C4-2B (cell line): ENCODE data around the gene NAV2.

Source experiments
- H3K27ac ChIP-seq: fragments of 450-650 bp; 2 replicates; pipeline ENCODE4 v1.5.1; 2017
- ZFX ChIP-seq: fragments of 450-650 bp; IDR thresholded peaks from 2 replicates; pipeline ENCODE4 v1.6.1; 2017
- TF ChIP-seq, protein P1 (sequence below): fragments of 450-650 bp; conservative IDR thresholded peaks from 2 replicates; pipeline ENCODE4 v1.5.1; 2017; ENCODE audit warnings: mild to moderate bottlenecking

The NAV2 gene

GRCh38 chr11:19766810-19767209 lies 54.2 kb downstream of the NAV2 start:
- TF ChIP-seq, protein P1, sequence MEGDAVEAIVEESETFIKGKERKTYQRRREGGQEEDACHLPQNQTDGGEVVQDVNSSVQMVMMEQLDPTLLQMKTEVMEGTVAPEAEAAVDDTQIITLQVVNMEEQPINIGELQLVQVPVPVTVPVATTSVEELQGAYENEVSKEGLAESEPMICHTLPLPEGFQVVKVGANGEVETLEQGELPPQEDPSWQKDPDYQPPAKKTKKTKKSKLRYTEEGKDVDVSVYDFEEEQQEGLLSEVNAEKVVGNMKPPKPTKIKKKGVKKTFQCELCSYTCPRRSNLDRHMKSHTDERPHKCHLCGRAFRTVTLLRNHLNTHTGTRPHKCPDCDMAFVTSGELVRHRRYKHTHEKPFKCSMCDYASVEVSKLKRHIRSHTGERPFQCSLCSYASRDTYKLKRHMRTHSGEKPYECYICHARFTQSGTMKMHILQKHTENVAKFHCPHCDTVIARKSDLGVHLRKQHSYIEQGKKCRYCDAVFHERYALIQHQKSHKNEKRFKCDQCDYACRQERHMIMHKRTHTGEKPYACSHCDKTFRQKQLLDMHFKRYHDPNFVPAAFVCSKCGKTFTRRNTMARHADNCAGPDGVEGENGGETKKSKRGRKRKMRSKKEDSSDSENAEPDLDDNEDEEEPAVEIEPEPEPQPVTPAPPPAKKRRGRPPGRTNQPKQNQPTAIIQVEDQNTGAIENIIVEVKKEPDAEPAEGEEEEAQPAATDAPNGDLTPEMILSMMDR: no peak
- TF ChIP-seq ZFX: no peak
- H3K27ac ChIP-seq: no peak overlapping the region

DNA sequence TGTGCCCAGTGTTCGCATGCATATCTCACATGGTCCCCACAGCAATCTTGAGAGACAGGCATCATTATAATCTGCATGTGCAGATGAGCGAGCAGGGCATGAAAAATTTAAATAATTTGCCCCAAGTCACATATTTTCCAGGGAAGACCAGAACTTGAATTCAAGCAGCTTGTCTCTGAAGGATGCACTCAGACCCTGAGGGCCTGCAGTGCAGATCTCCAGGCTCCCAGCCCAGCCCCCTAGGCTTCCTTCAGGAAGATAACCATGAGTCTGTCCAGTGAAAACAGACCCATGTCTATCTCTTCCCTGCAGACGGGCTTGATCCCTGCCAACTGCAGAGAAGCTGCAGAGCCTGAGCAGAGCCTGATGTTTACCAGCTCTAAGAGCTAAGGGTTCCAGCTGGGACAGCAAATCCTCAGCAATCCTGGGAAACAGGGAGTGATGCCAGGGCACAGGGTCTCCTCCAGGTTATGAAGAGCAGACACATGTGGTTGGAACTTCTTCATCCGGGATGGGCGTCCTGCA lies 55.1 kb downstream of the NAV2 start:
- no peak overlapping the region for H3K27ac ChIP-seq
- TF ChIP-seq, protein P1: no peak
- no peak for TF ChIP-seq ZFX

DNA sequence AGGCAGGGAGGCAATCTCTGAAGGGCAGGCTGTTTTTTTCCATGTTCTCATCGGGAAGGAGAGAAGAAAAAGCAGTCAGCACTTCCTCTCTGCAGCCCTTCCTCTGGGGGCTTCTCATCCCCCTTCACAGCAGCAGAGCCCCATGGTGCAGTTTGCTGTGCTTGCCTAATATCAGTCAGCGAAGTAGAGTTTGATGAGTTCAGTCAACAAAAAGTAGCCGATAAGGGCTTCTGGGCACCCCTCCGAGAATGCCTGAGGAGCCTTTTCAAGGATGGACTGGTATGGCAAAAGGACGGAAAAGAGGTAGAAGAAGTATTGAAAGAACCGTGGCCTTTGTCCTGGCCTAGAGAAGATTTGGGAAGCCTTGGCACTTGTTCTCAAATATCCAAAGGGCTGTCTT lies 55.6 kb downstream of the NAV2 start:
- TF ChIP-seq, protein P1: no peak
- no peak overlapping the region for H3K27ac ChIP-seq

DNA sequence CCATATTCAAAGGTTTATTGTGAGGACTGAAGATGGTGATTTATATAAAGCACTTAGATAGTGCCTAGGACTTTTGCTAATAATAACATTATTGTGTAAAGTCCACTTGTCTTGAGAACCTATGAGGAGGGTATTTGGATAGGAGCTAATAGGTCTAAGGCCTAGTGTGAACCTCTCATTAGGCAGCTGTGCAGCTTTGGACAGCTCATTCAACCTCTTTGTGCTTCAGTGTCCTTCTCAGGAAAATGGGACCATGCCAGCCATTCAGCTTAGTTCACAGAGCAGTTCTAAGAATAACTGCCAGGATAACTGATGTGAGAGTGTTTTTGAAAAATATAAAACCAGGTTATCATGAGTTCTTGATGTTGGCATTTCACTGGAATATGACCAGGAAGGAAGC lies 56.2 kb downstream of the NAV2 start:
- no peak overlapping the region for H3K27ac ChIP-seq
- no peak for TF ChIP-seq ZFX
- TF ChIP-seq, protein P1: no peak

DNA sequence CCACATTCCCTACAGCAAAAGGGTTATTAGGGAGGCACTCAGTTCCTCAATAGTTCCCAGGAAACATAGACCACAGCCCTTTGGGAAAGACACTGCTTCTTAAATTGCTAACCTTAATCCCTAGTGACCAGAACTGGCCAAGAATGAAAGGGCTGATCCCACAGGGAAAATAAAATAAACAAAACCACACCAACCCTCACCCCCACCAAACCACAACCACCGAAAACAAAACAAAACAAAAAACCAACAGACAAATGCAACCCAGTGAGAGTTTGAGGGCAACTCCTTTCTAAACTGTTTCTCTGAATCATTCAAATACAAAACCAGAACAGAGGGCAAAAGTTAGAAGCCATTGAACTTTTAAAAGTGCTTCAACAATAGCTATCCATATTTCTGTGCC lies 57.2 kb downstream of the NAV2 start:
- H3K27ac ChIP-seq: no peak overlapping the region
- TF ChIP-seq, protein P1: no peak
- TF ChIP-seq ZFX: no peak

DNA sequence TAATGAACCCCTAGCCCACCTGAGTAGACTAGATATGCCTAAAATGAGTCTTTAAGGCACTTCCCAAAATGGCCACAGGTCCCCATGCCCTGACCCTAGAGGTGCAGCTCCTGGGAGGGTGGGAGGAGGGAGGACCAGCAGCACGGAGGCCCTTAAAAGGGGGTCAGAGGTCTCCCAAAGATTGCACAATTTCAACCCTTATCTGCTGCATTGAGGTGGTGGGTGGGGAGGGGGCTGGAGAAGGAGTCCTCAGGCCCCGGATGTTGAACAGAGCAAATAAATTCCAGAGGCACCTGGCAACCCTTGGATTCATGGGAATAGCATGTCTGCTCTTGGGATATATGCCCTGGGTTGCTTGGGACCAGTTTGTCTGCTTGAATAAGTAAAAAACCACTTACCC lies 57.6 kb downstream of the NAV2 start:
- H3K27ac ChIP-seq: no peak overlapping the region
- TF ChIP-seq, protein P1: no peak
- no peak for TF ChIP-seq ZFX

- TF ChIP-seq, protein P1: no peak
- TF ChIP-seq ZFX: no peak
- H3K27ac ChIP-seq: no peak overlapping the region
Observed at GRCh38 chr11:19771463-19771862, 58.8 kb downstream of the NAV2 start.
